Sigmoid colon (tissue), 4 donors: ENCODE results near the gene EGF.

Source experiments
- POLR2A ChIP-seq, 2 donors: fragments of 450-650 bp; IDR thresholded peaks; one replicate each; pipeline ENCODE4 v1.6.1; 2016; ENCODE audit warnings: antibody characterized with exemption in 2 of 2, mild to moderate bottlenecking in 2 of 2, moderate library complexity in 2 of 2
- POLR2AphosphoS5 ChIP-seq, 4 donors: sonication (generic); formaldehyde crosslinking; IDR thresholded peaks; one replicate each; pipeline ENCODE4 v1.6.1; 2017; ENCODE audit warnings: antibody characterized with exemption in 4 of 4
- TF ChIP-seq, protein P1 (sequence below), 4 experiments: fragments of 450-650 bp in 3 of 4; fragments of 200-600 bp in 1 of 4; IDR thresholded peaks; one replicate each; pipeline ENCODE4 v1.5.1; 2016 to 2019; ENCODE audit warnings: antibody characterized with exemption in 4 of 4, mild to moderate bottlenecking in 3 of 4, moderate library complexity in 2 of 4

DNA sequence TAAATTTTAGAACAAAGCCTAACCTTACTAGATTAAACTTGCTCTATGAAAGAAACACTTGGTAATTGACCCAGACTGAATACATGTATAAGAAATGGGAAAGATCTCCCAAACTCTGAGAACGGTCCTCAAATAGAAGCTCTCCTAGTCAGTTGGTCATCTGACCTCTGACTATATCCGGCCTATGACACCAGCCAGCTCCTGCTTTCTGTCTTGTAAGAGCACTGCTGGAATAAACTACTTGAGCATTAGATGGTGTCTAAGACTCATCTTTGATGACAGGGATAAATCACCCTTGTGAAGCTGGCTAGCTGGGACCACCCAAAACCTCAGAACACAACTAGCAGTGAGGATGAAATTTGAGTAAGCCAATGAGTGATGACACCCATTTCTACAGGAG is 40.6 kb upstream of the EGF start:
- TF ChIP-seq, protein P1, sequence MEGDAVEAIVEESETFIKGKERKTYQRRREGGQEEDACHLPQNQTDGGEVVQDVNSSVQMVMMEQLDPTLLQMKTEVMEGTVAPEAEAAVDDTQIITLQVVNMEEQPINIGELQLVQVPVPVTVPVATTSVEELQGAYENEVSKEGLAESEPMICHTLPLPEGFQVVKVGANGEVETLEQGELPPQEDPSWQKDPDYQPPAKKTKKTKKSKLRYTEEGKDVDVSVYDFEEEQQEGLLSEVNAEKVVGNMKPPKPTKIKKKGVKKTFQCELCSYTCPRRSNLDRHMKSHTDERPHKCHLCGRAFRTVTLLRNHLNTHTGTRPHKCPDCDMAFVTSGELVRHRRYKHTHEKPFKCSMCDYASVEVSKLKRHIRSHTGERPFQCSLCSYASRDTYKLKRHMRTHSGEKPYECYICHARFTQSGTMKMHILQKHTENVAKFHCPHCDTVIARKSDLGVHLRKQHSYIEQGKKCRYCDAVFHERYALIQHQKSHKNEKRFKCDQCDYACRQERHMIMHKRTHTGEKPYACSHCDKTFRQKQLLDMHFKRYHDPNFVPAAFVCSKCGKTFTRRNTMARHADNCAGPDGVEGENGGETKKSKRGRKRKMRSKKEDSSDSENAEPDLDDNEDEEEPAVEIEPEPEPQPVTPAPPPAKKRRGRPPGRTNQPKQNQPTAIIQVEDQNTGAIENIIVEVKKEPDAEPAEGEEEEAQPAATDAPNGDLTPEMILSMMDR (IDR thresholded peaks at IDR 0.05), result no peak
- TF ChIP-seq POLR2AphosphoS5 (IDR thresholded peaks at IDR 0.05) (no peak), POLR2A (IDR thresholded peaks at IDR 0.05) (no peak)
